Activated T-cell treated with anti-CD3 and anti-CD28 coated beads, Interleukin-2, amount 50 U/mL, for 48 hours (primary cell): Measurements from ENCODE around the gene CSNK1G1.
"Not testable (repeated sequence)": the region's sequence is repeated elsewhere in the genome, so short reads cannot be mapped to it uniquely, and the experiment has no call there.

ENCODE experiments used
- DNase-seq, 2 experiments: peaks; one replicate each; pipeline ENCODE4 v3.0.0-alpha.2; 2020

The CSNK1G1 gene

GRCh38 chr15:64122936-64123351, 233.0 kb downstream of the CSNK1G1 start:
- no peak for DNase-seq

GRCh38 chr15:64122444-64122843, 233.5 kb downstream of the CSNK1G1 start:
- no peak for DNase-seq

GRCh38 chr15:64121614-64122013, 234.4 kb downstream of the CSNK1G1 start:
- DNase-seq: no peak

- DNase-seq: not testable (repeated sequence)
Measured at GRCh38 chr15:64120322-64120721, 235.7 kb downstream of the CSNK1G1 start.

- DNase-seq: no peak
Measured at GRCh38 chr15:64117759-64118487, 238.1 kb downstream of the CSNK1G1 start.
